DMS114 treated with DMSO at 0.1 percent for 48 hours (cell line): Measurements from ENCODE around the gene UBE3C.

Source experiments
- DNase-seq: peaks from one replicate; lab custom pipeline; 2025; ENCODE audit not compliant: unreplicated experiment; lab: John Stamatoyannopoulos, UW

UBE3C gene

GRCh38 chr7:157176771-157177170 lies 38.0 kb downstream of the UBE3C start:
- no peak for DNase-seq

- DNase-seq = no peak
Measured at GRCh38 chr7:157177333-157177982, 38.7 kb downstream of the UBE3C start.

- no peak for DNase-seq
Measured at GRCh38 chr7:157177983-157178381, 39.3 kb downstream of the UBE3C start.

GRCh38 chr7:157183832-157184231 lies 45.1 kb downstream of the UBE3C start:
- DNase-seq = no peak

GRCh38 chr7:157188091-157188665 lies 49.5 kb downstream of the UBE3C start:
- no peak for DNase-seq

GRCh38 chr7:157189405-157189804 lies 50.7 kb downstream of the UBE3C start:
- DNase-seq = no peak

GRCh38 chr7:157192861-157193260 lies 54.1 kb downstream of the UBE3C start:
- DNase-seq = no peak

- no peak for DNase-seq
Measured at GRCh38 chr7:157193274-157193673, 54.5 kb downstream of the UBE3C start.

GRCh38 chr7:157194948-157195347 lies 56.2 kb downstream of the UBE3C start:
- DNase-seq = no peak

- no peak for DNase-seq
Measured at GRCh38 chr7:157195868-157196267, 57.1 kb downstream of the UBE3C start.

- DNase-seq = no peak
Measured at GRCh38 chr7:157204134-157204533, 65.4 kb downstream of the UBE3C start.

- no peak for DNase-seq
Measured at GRCh38 chr7:157205438-157205837, 66.7 kb downstream of the UBE3C start.

- DNase-seq = no peak
Measured at GRCh38 chr7:157208571-157209413, 70.1 kb downstream of the UBE3C start.

GRCh38 chr7:157210682-157211081 lies 72.0 kb downstream of the UBE3C start:
- no peak for DNase-seq

GRCh38 chr7:157211690-157212089 lies 73.0 kb downstream of the UBE3C start:
- DNase-seq = no peak

GRCh38 chr7:157219154-157219553 lies 80.4 kb downstream of the UBE3C start:
- DNase-seq = no peak

GRCh38 chr7:157220916-157221569 lies 82.3 kb downstream of the UBE3C start:
- DNase-seq = no peak

- DNase-seq = no peak
Measured at GRCh38 chr7:157222687-157223086, 84.0 kb downstream of the UBE3C start.

GRCh38 chr7:157224627-157225026 lies 85.9 kb downstream of the UBE3C start:
- DNase-seq = peak; percentile 48

- peak; percentile 5 for DNase-seq
Measured at GRCh38 chr7:157228864-157229422, 90.2 kb downstream of the UBE3C start.

- DNase-seq = no peak
Measured at GRCh38 chr7:157233677-157234076, 95.0 kb downstream of the UBE3C start.
